Glutamatergic neuron (in vitro differentiated cells): ENCODE data around the gene NUP98. TPM values are rescaled to one million over a fixed set of nuclear protein-coding genes. Genes with fewer than 3 reads are reported as not detected.

Experiments
- DNase-seq: peaks from one replicate; pipeline ENCODE4 v3.0.0; 2022
- H3K27ac Mint-ChIP-seq: one replicate; pipeline ENCODE4 v1.8.0; 2020; ENCODE audit warnings: mild to moderate bottlenecking, mixed read lengths, inconsistent platforms; ENCODE audit not compliant: unreplicated experiment
- H3K27me3 Mint-ChIP-seq: one replicate; pipeline ENCODE4 v1.8.0; 2020; ENCODE audit warnings: mild to moderate bottlenecking, moderate library complexity, mixed read lengths, inconsistent platforms; ENCODE audit not compliant: unreplicated experiment
- H3K36me3 Mint-ChIP-seq: one replicate; pipeline ENCODE4 v1.8.0; 2020; ENCODE audit warnings: mild to moderate bottlenecking, mixed read lengths, inconsistent platforms; ENCODE audit not compliant: unreplicated experiment
- H3K4me1 Mint-ChIP-seq: one replicate; pipeline ENCODE4 v1.8.0; 2020; ENCODE audit warnings: mild to moderate bottlenecking, low read depth, mixed read lengths, inconsistent platforms; ENCODE audit not compliant: unreplicated experiment
- H3K4me3 Mint-ChIP-seq: one replicate; pipeline ENCODE4 v1.8.0; 2020; ENCODE audit warnings: mild to moderate bottlenecking, mixed read lengths, inconsistent platforms; ENCODE audit not compliant: unreplicated experiment
- H3K9me3 Mint-ChIP-seq: one replicate; pipeline ENCODE4 v1.8.0; 2020; ENCODE audit warnings: mild to moderate bottlenecking, moderate library complexity, mixed read lengths, inconsistent platforms; ENCODE audit not compliant: unreplicated experiment
- CTCF ChIP-seq: fragments of 200-600 bp; sonication (generic); IDR thresholded peaks from one replicate; pipeline ENCODE4 v1.5.0; 2021; ENCODE audit not compliant: partially characterized antibody, unreplicated experiment
- total RNA-seq: library from RNA; stranded (reverse); fragmentation: NEBNext Ultra II Directional; extraction: Animal tissue kit (Norgen Biotek cat#: 25700); gene quantifications from one replicate; pipeline ENCODE4 v1.2.1, GENCODE V29; 2021; ENCODE audit not compliant: unreplicated experiment

NUP98 gene
- total RNA-seq, 1 donor from 2014 or later: 49.6 TPM

GRCh38 chr11:3810951-3811350, 13.6 kb upstream of the NUP98 start:
- no peak for TF ChIP-seq CTCF
- Mint-ChIP-seq H3K4me1 (no peaks in the 10 kb centered on the region), H3K27me3 (no peaks in the 10 kb centered on the region), H3K4me3 (no peak overlapping the region), H3K36me3 (no peaks in the 10 kb centered on the region), H3K27ac (no peak overlapping the region), H3K9me3 (no peaks in the 10 kb centered on the region)
- no peak for DNase-seq

- DNase-seq: no peak
- TF ChIP-seq CTCF: no peak
- H3K27ac Mint-ChIP-seq: no peak overlapping the region
- H3K4me3 Mint-ChIP-seq: no peak overlapping the region
- H3K9me3 Mint-ChIP-seq: no peaks in the 10 kb centered on the region
- H3K27me3 Mint-ChIP-seq: no peaks in the 10 kb centered on the region
- H3K4me1 Mint-ChIP-seq: no peaks in the 10 kb centered on the region
- H3K36me3 Mint-ChIP-seq: no peaks in the 10 kb centered on the region
Observed at GRCh38 chr11:3810446-3810845, 13.1 kb upstream of the NUP98 start.

GRCh38 chr11:3809624-3809928, 12.2 kb upstream of the NUP98 start:
- TF ChIP-seq CTCF: no peak

GRCh38 chr11:3808861-3809623, 11.7 kb upstream of the NUP98 start:
- no peak overlapping the region for H3K27ac Mint-ChIP-seq
- no peaks in the 10 kb centered on the region for H3K9me3 Mint-ChIP-seq
- no peaks in the 10 kb centered on the region for H3K36me3 Mint-ChIP-seq
- H3K4me3 Mint-ChIP-seq: peak overlapping the region; percentile 83
- H3K4me1 Mint-ChIP-seq: no peaks in the 10 kb centered on the region
- H3K27me3 Mint-ChIP-seq: no peaks in the 10 kb centered on the region
- no peak for DNase-seq
- TF ChIP-seq CTCF: no peak

More at GRCh38 chr11:3809624-3809928, 12.2 kb upstream of the NUP98 start:
- no peaks in the 10 kb centered on the region for H3K9me3 Mint-ChIP-seq
- no peak overlapping the region for H3K27ac Mint-ChIP-seq
- no peak for DNase-seq
- no peaks in the 10 kb centered on the region for H3K36me3 Mint-ChIP-seq
- H3K27me3 Mint-ChIP-seq: no peaks in the 10 kb centered on the region
- H3K4me1 Mint-ChIP-seq: no peaks in the 10 kb centered on the region
- H3K4me3 Mint-ChIP-seq: no peak overlapping the region
